Measurements from ENCODE around the gene LMBR1.
"Not testable (repeated sequence)": the region's sequence is repeated elsewhere in the genome, so short reads cannot be mapped to it uniquely, and the experiment has no call there.

LMBR1 gene

DNA sequence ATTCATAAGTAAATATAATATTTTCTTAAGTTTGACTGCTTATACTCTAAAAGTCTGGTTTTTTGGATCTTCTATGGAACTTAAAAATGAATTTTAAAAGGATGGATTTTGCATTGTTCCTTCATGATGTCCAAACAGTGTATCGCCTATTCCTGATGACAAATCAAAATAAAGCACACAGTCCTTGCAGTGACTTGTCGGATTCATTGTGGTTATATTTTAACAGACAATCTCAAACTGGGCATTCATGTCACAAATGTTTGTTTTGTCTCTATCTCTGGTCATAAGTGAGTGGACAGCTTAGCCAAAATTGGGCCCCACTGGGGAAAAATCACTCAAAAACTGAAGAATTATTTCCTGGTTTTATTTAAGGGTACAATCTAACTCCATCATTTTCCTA lies 74.8 kb downstream of the LMBR1 start:
- no peak overlapping the region for H3K9ac ChIP-seq
- no peak overlapping the region for H3K27ac ChIP-seq
- no peak overlapping the region for H2AFZ ChIP-seq (ENCODE audit: low read depth)
- no peaks in the 10 kb centered on the region for H3K4me1 ChIP-seq (ENCODE audit: low read depth, poor library complexity, severe bottlenecking)
- H3K79me2 ChIP-seq (ENCODE audit: insufficient read depth, low read depth) = no peaks in the 10 kb centered on the region
- no peaks in the 10 kb centered on the region for H4K20me1 ChIP-seq (ENCODE audit: insufficient read depth)
- TF ChIP-seq, protein P1, sequence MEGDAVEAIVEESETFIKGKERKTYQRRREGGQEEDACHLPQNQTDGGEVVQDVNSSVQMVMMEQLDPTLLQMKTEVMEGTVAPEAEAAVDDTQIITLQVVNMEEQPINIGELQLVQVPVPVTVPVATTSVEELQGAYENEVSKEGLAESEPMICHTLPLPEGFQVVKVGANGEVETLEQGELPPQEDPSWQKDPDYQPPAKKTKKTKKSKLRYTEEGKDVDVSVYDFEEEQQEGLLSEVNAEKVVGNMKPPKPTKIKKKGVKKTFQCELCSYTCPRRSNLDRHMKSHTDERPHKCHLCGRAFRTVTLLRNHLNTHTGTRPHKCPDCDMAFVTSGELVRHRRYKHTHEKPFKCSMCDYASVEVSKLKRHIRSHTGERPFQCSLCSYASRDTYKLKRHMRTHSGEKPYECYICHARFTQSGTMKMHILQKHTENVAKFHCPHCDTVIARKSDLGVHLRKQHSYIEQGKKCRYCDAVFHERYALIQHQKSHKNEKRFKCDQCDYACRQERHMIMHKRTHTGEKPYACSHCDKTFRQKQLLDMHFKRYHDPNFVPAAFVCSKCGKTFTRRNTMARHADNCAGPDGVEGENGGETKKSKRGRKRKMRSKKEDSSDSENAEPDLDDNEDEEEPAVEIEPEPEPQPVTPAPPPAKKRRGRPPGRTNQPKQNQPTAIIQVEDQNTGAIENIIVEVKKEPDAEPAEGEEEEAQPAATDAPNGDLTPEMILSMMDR (conservative IDR thresholded peaks at IDR 0.05; ENCODE audit: low read depth, low read length) = no peak
- H3K4me2 ChIP-seq = no peak overlapping the region
- no peak overlapping the region for H3K4me3 ChIP-seq (IDR thresholded peaks at IDR 0.05; ENCODE audit: insufficient read depth, low read depth, low read length)
- H3K27me3 ChIP-seq (ENCODE audit: insufficient read depth, low read depth) = no peaks in the 10 kb centered on the region
- H3K36me3 ChIP-seq (ENCODE audit: insufficient read depth) = no peaks in the 10 kb centered on the region; the same call in 1 of the 2 replicates

GRCh38 chr7:156816943-156817572 lies 75.9 kb downstream of the LMBR1 start:
- Histone ChIP-seq H3K4me2 (no peak overlapping the region), H3K9ac (no peak overlapping the region), H3K27me3 (ENCODE audit: insufficient read depth, low read depth) (no peaks in the 10 kb centered on the region), H2AFZ (ENCODE audit: low read depth) (no peak overlapping the region), H3K27ac (no peak overlapping the region), H4K20me1 (ENCODE audit: insufficient read depth) (no peaks in the 10 kb centered on the region), H3K4me1 (ENCODE audit: low read depth, poor library complexity, severe bottlenecking) (no peaks in the 10 kb centered on the region), H3K79me2 (ENCODE audit: insufficient read depth, low read depth) (no peaks in the 10 kb centered on the region), H3K36me3 (ENCODE audit: insufficient read depth) (no peaks in the 10 kb centered on the region; the same call in 1 of the 2 replicates), H3K4me3 (IDR thresholded peaks at IDR 0.05; ENCODE audit: insufficient read depth, low read depth, low read length) (no peak overlapping the region)
- TF ChIP-seq, protein P1 (conservative IDR thresholded peaks at IDR 0.05; ENCODE audit: low read depth, low read length) = peak; percentile 81

- H3K4me3 ChIP-seq (IDR thresholded peaks at IDR 0.05; ENCODE audit: insufficient read depth, low read depth, low read length) = no peak overlapping the region
- no peaks in the 10 kb centered on the region for H3K4me1 ChIP-seq (ENCODE audit: low read depth, poor library complexity, severe bottlenecking)
- H2AFZ ChIP-seq (ENCODE audit: low read depth) = no peak overlapping the region
- TF ChIP-seq, protein P1 (conservative IDR thresholded peaks at IDR 0.05; ENCODE audit: low read depth, low read length) = no peak
- H3K4me2 ChIP-seq = no peak overlapping the region
- no peaks in the 10 kb centered on the region; the same call in 1 of the 2 replicates for H3K36me3 ChIP-seq (ENCODE audit: insufficient read depth)
- no peaks in the 10 kb centered on the region for H3K27me3 ChIP-seq (ENCODE audit: insufficient read depth, low read depth)
- H3K9ac ChIP-seq = no peak overlapping the region
- H4K20me1 ChIP-seq (ENCODE audit: insufficient read depth) = no peaks in the 10 kb centered on the region
- H3K79me2 ChIP-seq (ENCODE audit: insufficient read depth, low read depth) = no peaks in the 10 kb centered on the region
- H3K27ac ChIP-seq = no peak overlapping the region
Measured at GRCh38 chr7:156811706-156812105, 81.3 kb downstream of the LMBR1 start.

- H3K4me2 ChIP-seq; H4K20me1 ChIP-seq (ENCODE audit: insufficient read depth); H3K27ac ChIP-seq; H3K9ac ChIP-seq; H2AFZ ChIP-seq (ENCODE audit: low read depth); H3K4me3 ChIP-seq (IDR thresholded peaks at IDR 0.05; ENCODE audit: insufficient read depth, low read depth, low read length); H3K79me2 ChIP-seq (ENCODE audit: insufficient read depth, low read depth); H3K36me3 ChIP-seq (ENCODE audit: insufficient read depth); H3K4me1 ChIP-seq (ENCODE audit: low read depth, poor library complexity, severe bottlenecking); H3K27me3 ChIP-seq (ENCODE audit: insufficient read depth, low read depth): not testable (repeated sequence)
Measured at GRCh38 chr7:156803656-156804055, 89.3 kb downstream of the LMBR1 start.

DNA sequence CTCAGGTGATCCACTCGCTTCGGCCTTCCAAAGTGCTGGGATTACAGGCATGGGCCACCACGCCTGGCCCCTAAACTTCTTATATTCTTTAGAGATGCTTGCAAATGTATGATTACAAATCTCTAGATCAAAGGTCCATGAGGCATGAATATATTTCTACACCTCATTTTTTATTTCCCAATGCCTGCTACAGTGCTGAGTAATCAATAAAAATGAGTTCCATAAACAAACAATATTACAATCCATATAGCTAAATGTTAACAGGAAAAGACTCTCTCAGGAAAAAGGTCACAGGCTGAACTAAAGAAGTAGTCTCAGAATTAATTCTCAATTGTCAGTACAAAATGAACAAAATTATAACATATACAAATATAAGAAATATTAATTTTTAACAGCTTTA lies 90.8 kb downstream of the LMBR1 start:
- Histone ChIP-seq H3K4me2 (no peak overlapping the region), H3K4me1 (ENCODE audit: low read depth, poor library complexity, severe bottlenecking) (no peaks in the 10 kb centered on the region), H3K79me2 (ENCODE audit: insufficient read depth, low read depth) (no peaks in the 10 kb centered on the region), H3K36me3 (ENCODE audit: insufficient read depth) (no peaks in the 10 kb centered on the region; the same call in 1 of the 2 replicates), H3K9ac (no peak overlapping the region), H2AFZ (ENCODE audit: low read depth) (no peak overlapping the region), H4K20me1 (ENCODE audit: insufficient read depth) (no peaks in the 10 kb centered on the region), H3K27ac (no peak overlapping the region), H3K4me3 (IDR thresholded peaks at IDR 0.05; ENCODE audit: insufficient read depth, low read depth, low read length) (no peak overlapping the region), H3K27me3 (ENCODE audit: insufficient read depth, low read depth) (no peaks in the 10 kb centered on the region)
- TF ChIP-seq, protein P1 (conservative IDR thresholded peaks at IDR 0.05; ENCODE audit: low read depth, low read length) = no peak

Measured in KMS-11 (cell line).